NCI-H1436 treated with DMSO at 0.1 percent for 48 hours (cell line): ENCODE data around the gene FBXO40.

Source experiments
- DNase-seq: peaks from one replicate; lab custom pipeline; 2025; lab: John Stamatoyannopoulos, UW

Gene FBXO40

DNA sequence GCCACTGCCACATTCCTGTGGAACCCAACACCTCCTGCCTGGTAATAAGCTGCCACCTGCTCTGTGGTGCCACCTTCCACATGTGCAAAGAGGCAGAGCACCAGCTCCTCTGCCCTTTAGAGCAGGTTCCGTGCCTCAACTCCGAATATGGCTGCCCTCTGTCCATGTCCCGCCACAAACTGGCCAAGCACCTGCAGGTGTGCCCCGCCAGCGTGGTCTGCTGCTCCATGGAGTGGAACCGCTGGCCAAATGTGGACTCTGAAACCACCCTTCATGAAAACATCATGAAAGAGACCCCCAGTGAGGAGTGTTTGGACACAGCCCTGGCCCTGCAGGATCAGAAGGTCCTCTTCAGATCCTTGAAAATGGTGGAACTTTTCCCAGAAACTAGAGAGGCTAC, 28.3 kb downstream of the FBXO40 start:
- DNase-seq, result no peak

GRCh38 chr3:121624147-121624899, 31.1 kb downstream of the FBXO40 start:
- DNase-seq, result no peak

GRCh38 chr3:121626495-121626894, 33.3 kb downstream of the FBXO40 start:
- DNase-seq, result no peak

- no peak for DNase-seq
Observed at GRCh38 chr3:121627211-121627610, 34.0 kb downstream of the FBXO40 start.

DNA sequence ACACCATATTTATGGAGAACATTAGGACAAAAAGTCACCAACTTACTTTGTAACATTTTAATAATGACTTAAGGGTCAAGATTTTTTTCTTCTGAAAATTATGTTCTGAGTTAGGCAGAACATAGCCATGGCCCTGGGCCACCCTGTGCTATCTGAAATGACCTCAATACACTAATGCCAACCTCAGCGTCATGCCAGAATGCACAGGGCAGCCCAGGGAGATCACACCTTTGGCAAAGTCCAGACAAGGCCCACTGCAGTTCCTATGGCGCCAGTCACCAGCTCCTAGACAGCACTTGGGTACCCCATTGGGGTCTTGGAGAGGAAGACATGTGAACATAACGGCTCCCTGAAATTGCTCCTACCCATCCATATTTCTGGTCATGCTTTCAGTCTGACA, 34.4 kb downstream of the FBXO40 start:
- DNase-seq, result no peak

GRCh38 chr3:121629601-121630000, 36.4 kb downstream of the FBXO40 start:
- DNase-seq, result no peak

- no peak for DNase-seq
Observed at GRCh38 chr3:121630355-121630754, 37.2 kb downstream of the FBXO40 start.

GRCh38 chr3:121637922-121638321, 44.7 kb downstream of the FBXO40 start:
- no peak for DNase-seq

- DNase-seq, result no peak
Observed at GRCh38 chr3:121641127-121641526, 47.9 kb downstream of the FBXO40 start.

DNA sequence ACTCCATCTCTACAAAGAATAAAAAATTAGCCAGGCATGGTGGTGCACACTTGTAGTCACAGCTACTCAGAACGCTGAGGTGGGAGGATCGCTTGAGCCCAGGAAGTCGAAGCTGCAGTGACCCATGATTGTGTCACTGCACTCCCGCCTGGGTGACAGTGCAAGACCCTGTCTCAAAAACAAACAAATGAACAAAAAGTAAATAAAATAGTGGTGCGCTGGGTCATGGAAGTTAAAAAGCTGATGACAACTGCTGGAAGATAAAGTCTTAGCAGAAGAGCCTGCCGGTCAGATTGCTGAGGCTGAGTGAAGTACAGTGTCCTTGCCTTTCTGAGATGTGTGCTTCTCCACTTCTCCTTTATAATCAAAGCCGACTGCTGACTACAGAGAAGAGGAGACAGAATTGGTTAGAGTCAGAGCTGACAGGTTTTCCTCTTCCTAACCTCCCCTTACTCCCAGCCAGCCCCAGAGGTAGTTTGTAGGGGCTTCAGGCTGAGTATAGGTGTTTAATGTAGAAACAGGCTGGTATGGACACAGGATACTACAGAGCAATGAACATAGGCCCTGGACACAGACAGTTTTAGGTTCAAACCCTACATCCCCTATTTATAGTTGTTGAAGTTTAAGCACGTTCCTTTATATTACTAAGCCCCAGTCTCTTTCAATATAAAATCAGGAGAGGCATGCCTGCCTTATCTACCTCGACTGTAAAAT, 49.6 kb downstream of the FBXO40 start:
- no peak for DNase-seq

- no peak for DNase-seq
Observed at GRCh38 chr3:121645054-121645453, 51.9 kb downstream of the FBXO40 start.

GRCh38 chr3:121648219-121648958, 55.2 kb downstream of the FBXO40 start:
- no peak for DNase-seq

DNA sequence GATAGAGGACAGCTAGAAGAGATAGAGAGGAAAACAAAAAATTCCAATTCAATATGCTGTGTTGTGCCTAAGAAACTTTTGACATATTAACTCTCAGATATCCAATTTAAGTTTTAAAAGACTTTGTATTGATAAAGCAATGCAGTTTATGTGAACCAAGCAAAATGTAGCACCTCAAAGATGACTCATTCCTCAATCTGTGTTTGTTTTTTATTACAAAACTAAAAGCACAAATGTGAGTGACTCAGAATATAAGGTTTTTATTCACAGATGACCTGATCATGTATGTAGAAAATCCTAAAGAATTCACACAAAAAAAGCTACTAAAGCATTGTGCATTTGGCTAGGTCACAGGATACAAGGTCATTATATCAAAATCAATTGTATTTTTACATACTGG, 56.5 kb downstream of the FBXO40 start:
- DNase-seq, result no peak

DNA sequence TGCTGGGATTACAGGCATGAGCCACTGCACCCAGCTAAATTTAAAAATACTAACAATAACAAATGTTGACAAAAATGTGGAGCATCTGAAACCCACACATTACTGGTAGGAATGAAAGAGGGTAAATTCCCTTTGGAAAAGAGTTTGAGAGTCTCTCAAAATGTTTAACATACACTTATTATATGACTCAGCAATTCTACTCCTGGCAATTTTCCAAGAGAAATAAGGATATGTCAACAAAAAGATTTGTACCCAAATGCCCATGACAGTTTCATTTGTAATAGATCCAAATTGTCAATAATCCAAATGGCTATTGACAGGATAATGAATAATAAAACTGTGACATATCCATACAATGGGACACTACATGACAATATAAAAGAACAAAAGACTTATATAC, 58.5 kb downstream of the FBXO40 start:
- no peak for DNase-seq

DNA sequence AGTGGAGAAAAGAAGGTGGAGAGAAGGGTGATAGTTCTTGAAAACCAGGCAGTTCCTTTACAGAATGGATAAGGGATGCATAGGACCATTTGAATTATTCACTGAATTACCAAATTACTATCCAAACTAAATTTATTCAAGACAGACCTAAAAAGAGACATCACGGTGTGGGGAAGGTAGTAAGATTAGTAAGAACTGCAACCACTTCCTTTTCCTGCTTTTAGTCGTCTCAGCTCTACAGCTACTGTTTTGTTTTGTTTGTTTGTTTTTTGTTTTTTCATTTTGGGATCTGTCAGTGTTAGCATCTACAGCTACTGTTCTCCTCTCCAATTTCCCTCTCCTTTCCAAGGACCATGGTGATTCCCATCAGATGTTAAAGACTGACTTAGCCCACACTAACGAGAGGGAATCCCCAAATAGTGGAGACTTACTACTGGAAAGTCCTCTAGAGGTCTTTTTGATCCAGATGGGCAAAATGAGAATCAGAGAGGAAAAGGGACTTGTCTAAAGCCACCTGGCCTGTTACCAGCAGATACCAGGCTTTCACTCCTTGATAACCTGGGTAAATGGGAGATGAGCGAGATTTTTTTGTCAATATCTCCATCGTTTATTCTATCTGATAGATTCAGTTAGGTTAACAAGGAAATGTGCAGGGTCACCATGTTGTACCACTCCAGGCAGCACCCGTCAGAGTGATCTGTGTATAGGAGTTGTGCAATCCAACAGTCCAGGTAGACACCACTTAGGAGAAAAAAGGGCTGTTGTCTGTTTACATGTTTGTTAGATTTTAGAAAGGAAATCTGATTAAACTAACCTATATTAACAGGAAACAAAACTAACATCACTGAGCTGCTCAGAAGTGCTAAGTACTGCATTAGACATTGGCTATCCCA, 61.6 kb downstream of the FBXO40 start:
- DNase-seq, result no peak

GRCh38 chr3:121658716-121659435, 65.7 kb downstream of the FBXO40 start:
- no peak for DNase-seq

- no peak for DNase-seq
Observed at GRCh38 chr3:121659586-121659985, 66.4 kb downstream of the FBXO40 start.

GRCh38 chr3:121660356-121661171, 67.4 kb downstream of the FBXO40 start, which contains the start of gene HCLS1:
HCLS1 (minus strand) TSS chr3:121660903; CDS start chr3:121658347, 2,556 bp downstream.
- no peak for DNase-seq

GRCh38 chr3:121661376-121661775, 68.2 kb downstream of the FBXO40 start:
- no peak for DNase-seq

GRCh38 chr3:121662742-121663141, 69.6 kb downstream of the FBXO40 start:
- DNase-seq, result no peak
